HCT116 (cell line): ENCODE measurements around the gene OSBPL10. TPM values are rescaled to one million over a fixed set of nuclear protein-coding genes. Genes with fewer than 3 reads are reported as not detected.

Experiments used
- ATAC-seq: fragments of 200-7000 bp; cut with Tn5 transposase; 2 replicates; pipeline ENCODE4 v1.9.1; 2020; ENCODE audit warnings: mild to moderate bottlenecking, moderate library complexity
- BruUV-seq: library from RNA; stranded (reverse); fragments of 400-500 nt; replicated peaks from 2 replicates; lab custom pipeline; 2021; lab: Mats Ljungman, UMichigan
- CTCF ChIA-PET: fragments of 300-600 bp; sonication (Branson Sonifier 250); formaldehyde crosslinking; loops from one replicate; lab custom pipeline; 2021; ENCODE audit warnings: antibody characterized with exemption; lab: Charles Lee
- POLR2A ChIA-PET: fragments of 300-600, 350-600 bp; sonication (Branson Sonifier 250); formaldehyde crosslinking; loops from one replicate; lab custom pipeline; 2021; ENCODE audit warnings: antibody characterized with exemption; lab: Charles Lee
- RAD21 ChIA-PET, 2 experiments: fragments of 300-600 bp; sonication (Branson Sonifier 250); formaldehyde crosslinking; loops; one replicate each; lab custom pipeline; 2023; ENCODE audit warnings: low total read pairs in 2 of 2; ENCODE audit not compliant: uncharacterized antibody in 2 of 2, unreplicated experiment in 2 of 2, low non-redundant PET in 1 of 2; lab: Charles Lee
- DNase-seq: peaks from one replicate; pipeline ENCODE4 v3.0.0-alpha.2; 2010; ENCODE audit warnings: low read depth, low spot score
- H2AFZ ChIP-seq: fragments of 200-600 bp; shearing (Covaris generic), sonication (generic); 2 replicates; pipeline ENCODE4 v1.6.1; 2017; ENCODE audit warnings: low read depth, mixed run types, mixed read lengths, antibody characterized with exemption, low read length; ENCODE audit not compliant: poor library complexity, severe bottlenecking
- H3K27ac ChIP-seq: 2 replicates; pipeline ENCODE4 v1.5.1; 2012; ENCODE audit warnings: low read depth, low read length
- H3K27me3 ChIP-seq: fragments of 200-600 bp; sonication (generic); 2 replicates; pipeline ENCODE4 v1.6.1; 2016; ENCODE audit warnings: mixed run types, low read length, mixed read lengths; ENCODE audit not compliant: insufficient read depth
- H3K36me3 ChIP-seq, 2 experiments: fragments of 200-500 bp in 1 of 2; fragments of 200-600 bp in 1 of 2; sonication (Bioruptor generic) in 1 of 2; sonication (generic) in 1 of 2; 2 replicates each; pipeline versions ENCODE4 v1.5.1 to v1.6.1; 2014 to 2016; ENCODE audit warnings: low read length in 2 of 2, inconsistent platforms in 1 of 2, mixed read lengths in 1 of 2, mixed run types in 1 of 2; ENCODE audit not compliant: insufficient read depth in 2 of 2, control insufficient read depth in 1 of 2
- H3K4me1 ChIP-seq, 2 experiments: fragments of 200-600 bp in 1 of 2; sonication (generic) in 1 of 2; 2 replicates each; pipeline versions ENCODE4 v1.5.1 to v1.6.1; 2012 to 2017; ENCODE audit warnings: low read length in 2 of 2, inconsistent platforms in 1 of 2, mild to moderate bottlenecking in 1 of 2, mixed read lengths in 1 of 2, mixed run types in 1 of 2, moderate library complexity in 1 of 2; ENCODE audit not compliant: insufficient read depth in 2 of 2, control insufficient read depth in 1 of 2
- H3K4me2 ChIP-seq: fragments of 200-600 bp; sonication (generic); 2 replicates; pipeline ENCODE4 v1.6.1; 2017; ENCODE audit warnings: mixed run types, low read length, mixed read lengths
- H3K4me3 ChIP-seq, 2 experiments: fragments of 200-600 bp in 1 of 2; sonication (generic) in 1 of 2; replicated peaks in 1 of 2; 2 replicates each; pipeline ENCODE4 v1.5.1; 2011 to 2016; ENCODE audit warnings: low read length in 2 of 2, control low read depth in 1 of 2, low read depth in 1 of 2, mild to moderate bottlenecking in 1 of 2, mixed read lengths in 1 of 2, mixed run types in 1 of 2
- H3K79me2 ChIP-seq: fragments of 200-600 bp; sonication (generic); 2 replicates; pipeline ENCODE4 v1.6.1; 2017; ENCODE audit warnings: mild to moderate bottlenecking, mixed run types, low read length, moderate library complexity, mixed read lengths; ENCODE audit not compliant: insufficient read depth
- H3K9ac ChIP-seq: fragments of 200-600 bp; sonication (generic); 2 replicates; pipeline ENCODE4 v1.6.1; 2016; ENCODE audit warnings: low read length, mixed read lengths
- H3K9me2 ChIP-seq: fragments of 200-600 bp; sonication (generic), shearing (Covaris generic); 2 replicates; pipeline ENCODE4 v1.6.1; 2017; ENCODE audit warnings: mixed run types, mild to moderate bottlenecking, moderate library complexity; ENCODE audit not compliant: insufficient read depth
- H3K9me3 ChIP-seq, 2 experiments: fragments of 200-500 bp in 1 of 2; fragments of 200-600 bp in 1 of 2; sonication (Bioruptor generic) in 1 of 2; sonication (generic) in 1 of 2; 2 replicates each; pipeline ENCODE4 v1.6.1; 2014 to 2017; ENCODE audit warnings: low read length in 2 of 2, mixed read lengths in 2 of 2, inconsistent platforms in 1 of 2, low read depth in 1 of 2, mild to moderate bottlenecking in 1 of 2, mixed run types in 1 of 2, moderate library complexity in 1 of 2; ENCODE audit not compliant: control insufficient read depth in 1 of 2, insufficient read depth in 1 of 2
- H4K20me1 ChIP-seq: fragments of 200-600 bp; sonication (generic), shearing (Covaris generic); 2 replicates; pipeline ENCODE4 v1.6.1; 2017; ENCODE audit warnings: mixed run types, mild to moderate bottlenecking, moderate library complexity; ENCODE audit not compliant: insufficient read depth
- ATF3 ChIP-seq: IDR thresholded peaks from 2 replicates; pipeline ENCODE4 v1.6.1; 2012
- CBX3 ChIP-seq: IDR thresholded peaks from 2 replicates; pipeline ENCODE4 v1.6.1; 2012; ENCODE audit warnings: low read depth
- CEBPB ChIP-seq: IDR thresholded peaks from 2 replicates; pipeline ENCODE4 v1.6.1; 2012; ENCODE audit warnings: low read depth
- JUND ChIP-seq: IDR thresholded peaks from 2 replicates; pipeline ENCODE4 v1.6.1; 2012
- MAX ChIP-seq: IDR thresholded peaks from 2 replicates; pipeline ENCODE4 v1.6.1; 2012
- POLR2AphosphoS5 ChIP-seq: IDR thresholded peaks from 2 replicates; pipeline ENCODE4 v1.6.1; 2011; ENCODE audit warnings: mild to moderate bottlenecking, low read depth, low read length, moderate library complexity
- RAD21 ChIP-seq: IDR thresholded peaks from 2 replicates; pipeline ENCODE4 v1.6.1; 2012; ENCODE audit warnings: low read depth, mild to moderate bottlenecking
- REST ChIP-seq: IDR thresholded peaks from 2 replicates; pipeline ENCODE4 v1.6.1; 2012; ENCODE audit warnings: low read depth
- SIN3A ChIP-seq: IDR thresholded peaks from 2 replicates; pipeline ENCODE4 v1.6.1; 2012; ENCODE audit warnings: low read depth
- ZFX ChIP-seq: fragments of 450-650 bp; IDR thresholded peaks from 2 replicates; pipeline ENCODE4 v1.6.1; 2017
- intact Hi-C: fragments of 100-400 bp; cut with micrococcal nuclease; formaldehyde crosslinking; loops from 2 replicates; pipeline ENCODE4 v1.10.0; 2022
- total RNA-seq: library from RNA; stranded (reverse); gene quantifications from one replicate; pipeline ENCODE4 v1.2.1, GENCODE V29; 2021; ENCODE audit not compliant: unreplicated experiment
- TF ChIP-seq, protein P1 (sequence below): IDR thresholded peaks from 2 replicates; pipeline ENCODE4 v1.6.1; 2011; ENCODE audit warnings: mild to moderate bottlenecking, low read length, moderate library complexity; ENCODE audit not compliant: insufficient replicate concordance; ENCODE audit errors: extremely low read depth

The OSBPL10 gene
- total RNA-seq, 1 experiment from 2014 or later, result 25.8 TPM

- DNase-seq (no peak), ATAC-seq (no peak)
- CTCF ChIA-PET, result no interaction called here
- BruUV-seq, result no TSS peak
- H3K4me3 ChIP-seq, result no peak overlapping the region
- POLR2A ChIA-PET, result no interaction called here
- H3K4me2 ChIP-seq, result no peak overlapping the region
- H3K9me3 ChIP-seq, result no peaks in the 10 kb centered on the region
- no peaks in the 10 kb centered on the region for H3K79me2 ChIP-seq
- H3K4me1 ChIP-seq, result no peaks in the 10 kb centered on the region
- H3K9ac ChIP-seq, result no peak overlapping the region
- TF ChIP-seq ATF3 (no peak), REST (no peak), POLR2AphosphoS5 (no peak), JUND (no peak), RAD21 (no peak), CBX3 (no peak), MAX (no peak), SIN3A (no peak), ZFX (no peak), CEBPB (no peak)
- TF ChIP-seq, protein P1, sequence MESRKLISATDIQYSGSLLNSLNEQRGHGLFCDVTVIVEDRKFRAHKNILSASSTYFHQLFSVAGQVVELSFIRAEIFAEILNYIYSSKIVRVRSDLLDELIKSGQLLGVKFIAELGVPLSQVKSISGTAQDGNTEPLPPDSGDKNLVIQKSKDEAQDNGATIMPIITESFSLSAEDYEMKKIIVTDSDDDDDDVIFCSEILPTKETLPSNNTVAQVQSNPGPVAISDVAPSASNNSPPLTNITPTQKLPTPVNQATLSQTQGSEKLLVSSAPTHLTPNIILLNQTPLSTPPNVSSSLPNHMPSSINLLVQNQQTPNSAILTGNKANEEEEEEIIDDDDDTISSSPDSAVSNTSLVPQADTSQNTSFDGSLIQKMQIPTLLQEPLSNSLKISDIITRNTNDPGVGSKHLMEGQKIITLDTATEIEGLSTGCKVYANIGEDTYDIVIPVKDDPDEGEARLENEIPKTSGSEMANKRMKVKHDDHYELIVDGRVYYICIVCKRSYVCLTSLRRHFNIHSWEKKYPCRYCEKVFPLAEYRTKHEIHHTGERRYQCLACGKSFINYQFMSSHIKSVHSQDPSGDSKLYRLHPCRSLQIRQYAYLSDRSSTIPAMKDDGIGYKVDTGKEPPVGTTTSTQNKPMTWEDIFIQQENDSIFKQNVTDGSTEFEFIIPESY, result no peak
- RAD21 ChIA-PET, result no interaction called here
- H4K20me1 ChIP-seq, result no peaks in the 10 kb centered on the region
- no peaks in the 10 kb centered on the region for H3K27me3 ChIP-seq
- no peak overlapping the region for H3K27ac ChIP-seq
- H3K9me2 ChIP-seq, result no peaks in the 10 kb centered on the region
- intact Hi-C loops, result no loop called here
- H2AFZ ChIP-seq, result no peak overlapping the region
- H3K36me3 ChIP-seq, result no peaks in the 10 kb centered on the region
Observed at GRCh38 chr3:31747785-31748184, 233.3 kb downstream of the OSBPL10 start.
